NB4 (cell line): ENCODE data around the gene OST4.

Experiments
- CTCF ChIP-seq: IDR thresholded peaks from one replicate; pipeline ENCODE4 v1.5.1; 2012; ENCODE audit warnings: low read depth, low read length
- POLR2A ChIP-seq: IDR thresholded peaks from 2 replicates; pipeline ENCODE4 v1.6.1; 2011; ENCODE audit warnings: mild to moderate bottlenecking; ENCODE audit not compliant: insufficient read length; ENCODE audit errors: extremely low read depth

GRCh38 chr2:27077231-27077630, 5.8 kb upstream of the OST4 start:
- TF ChIP-seq CTCF = no peak
- TF ChIP-seq POLR2A = no peak
